Loucy (cell line): ENCODE data around the gene CLNK.

Experiments used
- H2AFZ ChIP-seq: fragments of 200-600 bp; sonication (generic); 2 replicates; pipeline ENCODE4 v1.6.0; 2016; ENCODE audit warnings: antibody characterized with exemption, mild to moderate bottlenecking, low read length, moderate library complexity
- H3F3A ChIP-seq: fragments of 200-600 bp; 2 replicates; pipeline ENCODE4 v1.6.0; 2016; ENCODE audit warnings: antibody characterized with exemption, low read depth, mild to moderate bottlenecking
- H3K27me3 ChIP-seq: fragments of 200-600 bp; sonication (generic); 2 replicates; pipeline ENCODE4 v1.6.1; 2014; ENCODE audit warnings: low read length, mild to moderate bottlenecking; ENCODE audit not compliant: insufficient read depth, poor library complexity, severe bottlenecking
- H3K36me3 ChIP-seq: fragments of 200-600 bp; sonication (generic); 2 replicates; pipeline ENCODE4 v1.6.1; 2016; ENCODE audit warnings: low read length; ENCODE audit not compliant: insufficient read depth
- H3K4me1 ChIP-seq: fragments of 200-600 bp; sonication (generic); 2 replicates; pipeline ENCODE4 v1.5.1; 2014; ENCODE audit warnings: low read length, mild to moderate bottlenecking; ENCODE audit not compliant: insufficient read depth, poor library complexity, severe bottlenecking
- H3K4me2 ChIP-seq: fragments of 200-600 bp; sonication (generic); 2 replicates; pipeline ENCODE4 v1.6.0; 2014; ENCODE audit warnings: antibody characterized with exemption, low read length, low read depth, mild to moderate bottlenecking; ENCODE audit not compliant: poor library complexity, severe bottlenecking
- H3K4me3 ChIP-seq: fragments of 200-600 bp; sonication (generic); 2 replicates; pipeline ENCODE4 v1.5.1; 2014; ENCODE audit warnings: low read length, mild to moderate bottlenecking, mixed read lengths; ENCODE audit not compliant: poor library complexity, severe bottlenecking
- H3K79me2 ChIP-seq: fragments of 200-600 bp; sonication (generic); 2 replicates; pipeline ENCODE4 v1.6.1; 2014; ENCODE audit warnings: low read length; ENCODE audit not compliant: insufficient read depth
- H3K9ac ChIP-seq: fragments of 200-600 bp; sonication (generic); 2 replicates; pipeline ENCODE4 v1.6.0; 2014; ENCODE audit warnings: mild to moderate bottlenecking, low read depth, low read length, moderate library complexity; ENCODE audit not compliant: poor library complexity, severe bottlenecking
- H3K9me2 ChIP-seq: fragments of 200-600 bp; sonication (generic); replicated peaks from 2 replicates; pipeline ENCODE4 v1.6.1; 2016; ENCODE audit warnings: low read depth, low read length, mixed read lengths
- H3K9me3 ChIP-seq: fragments of 200-600 bp; sonication (generic); 2 replicates; pipeline ENCODE4 v1.6.1; 2014; ENCODE audit warnings: mild to moderate bottlenecking, antibody characterized with exemption, low read length, low read depth; ENCODE audit not compliant: insufficient read depth
- H4K20me1 ChIP-seq: fragments of 200-600 bp; sonication (generic); 2 replicates; pipeline ENCODE4 v1.6.0; 2014; ENCODE audit warnings: antibody characterized with exemption, low read length, mild to moderate bottlenecking; ENCODE audit not compliant: insufficient read depth, poor library complexity, severe bottlenecking
- CTCF ChIP-seq: fragments of 200-600 bp; sonication (generic); conservative IDR thresholded peaks from 2 replicates; pipeline ENCODE4 v1.5.1; 2014; ENCODE audit warnings: mild to moderate bottlenecking, antibody characterized with exemption, low read length
- EZH2phosphoT487 ChIP-seq: fragments of 200-600 bp; IDR thresholded peaks from 2 replicates; pipeline ENCODE4 v1.6.1; 2018; ENCODE audit warnings: antibody characterized with exemption, mild to moderate bottlenecking, moderate library complexity, borderline replicate concordance

The CLNK gene

GRCh38 chr4:10704430-10704810, 19.9 kb upstream of the CLNK start:
- Histone ChIP-seq H3K27me3 (no peaks in the 10 kb centered on the region), H2AFZ (peak overlapping the region; percentile 73), H3K9ac (peak overlapping the region; percentile 52), H3K9me3 (no peaks in the 10 kb centered on the region), H3K4me3 (peak overlapping the region; percentile 33), H4K20me1 (no peaks in the 10 kb centered on the region), H3K9me2 (no peaks in the 10 kb centered on the region), H3K36me3 (no peaks in the 10 kb centered on the region), H3F3A (no peaks in the 10 kb centered on the region), H3K4me1 (peaks cover 66% of the 10 kb centered on the region), H3K4me2 (peak overlapping the region; percentile 56), H3K79me2 (no peaks in the 10 kb centered on the region)
- no peak for TF ChIP-seq EZH2phosphoT487
- 0 out of 2 replicates have a peak, but pooled peaks have one; percentile 9 for TF ChIP-seq CTCF

GRCh38 chr4:10703766-10704429, 19.3 kb upstream of the CLNK start:
- no peaks in the 10 kb centered on the region for H3K9me3 ChIP-seq
- H3K27me3 ChIP-seq: no peaks in the 10 kb centered on the region
- peak overlapping the region; percentile 56 for H3K4me2 ChIP-seq
- TF ChIP-seq EZH2phosphoT487 (no peak), CTCF (no peak)
- H4K20me1 ChIP-seq: no peaks in the 10 kb centered on the region
- no peaks in the 10 kb centered on the region for H3K36me3 ChIP-seq
- H3F3A ChIP-seq: no peaks in the 10 kb centered on the region
- peaks cover 66% of the 10 kb centered on the region for H3K4me1 ChIP-seq
- H3K4me3 ChIP-seq: peak overlapping the region; percentile 33
- H3K79me2 ChIP-seq: no peaks in the 10 kb centered on the region
- peak overlapping the region; percentile 73; the same call in 1 of the 2 replicates for H2AFZ ChIP-seq
- H3K9me2 ChIP-seq: no peaks in the 10 kb centered on the region
- H3K9ac ChIP-seq: peak overlapping the region; percentile 52

- Histone ChIP-seq H3K9me2 (no peaks in the 10 kb centered on the region), H3F3A (no peaks in the 10 kb centered on the region), H3K4me3 (no peak overlapping the region), H2AFZ (0 out of 2 replicates have a peak overlapping the region, but pooled peaks have one; percentile 8), H3K9me3 (peaks cover 2% of the 10 kb centered on the region; the same call in 1 of the 2 replicates), H3K9ac (peak overlapping the region; percentile 52), H3K4me2 (peak overlapping the region; percentile 56), H4K20me1 (no peaks in the 10 kb centered on the region), H3K36me3 (no peaks in the 10 kb centered on the region), H3K79me2 (no peaks in the 10 kb centered on the region), H3K4me1 (peaks cover 66% of the 10 kb centered on the region), H3K27me3 (no peaks in the 10 kb centered on the region)
- no peak for TF ChIP-seq EZH2phosphoT487
- TF ChIP-seq CTCF: no peak
Measured at GRCh38 chr4:10703156-10703555, 18.6 kb upstream of the CLNK start.
